PC-9 (cell line): Measurements from ENCODE around the gene LSM10. TPM values are rescaled to one million over a fixed set of nuclear protein-coding genes. Genes with fewer than 3 reads are reported as not detected.

Experiments used
- BruUV-seq: library from RNA; stranded (reverse); fragments of 400-500 nt; replicated peaks from 2 replicates; lab custom pipeline; 2021; lab: Mats Ljungman, UMichigan
- CTCF ChIA-PET: fragments of 300-600 bp; sonication (Branson Sonifier 250); formaldehyde crosslinking; loops from one replicate; lab custom pipeline; 2022; ENCODE audit warnings: antibody characterized with exemption; lab: Charles Lee
- POLR2A ChIA-PET: fragments of 300-600 bp; sonication (Branson Sonifier 250); formaldehyde crosslinking; loops from one replicate; lab custom pipeline; 2022; ENCODE audit warnings: antibody characterized with exemption; ENCODE audit not compliant: unreplicated experiment; lab: Charles Lee
- DNase-seq, 2 experiments: peaks; one replicate each; pipeline versions ENCODE4 v3.0.0 to v3.0.0-alpha.2; 2015 to 2022; ENCODE audit warnings: mixed read lengths in 1 of 2
- H2AFZ ChIP-seq: fragments of 200-600 bp; sonication (generic); 2 replicates; pipeline ENCODE4 v1.8.1; 2017; ENCODE audit warnings: antibody characterized with exemption
- H3F3A ChIP-seq: fragments of 200-600 bp; sonication (generic); 2 replicates; pipeline ENCODE4 v1.8.1; 2017; ENCODE audit warnings: antibody characterized with exemption, mild to moderate bottlenecking, low read depth; ENCODE audit not compliant: insufficient read depth
- H3K27ac ChIP-seq: fragments of 200-600 bp; sonication (generic); 2 replicates; pipeline ENCODE4 v1.6.1; 2016; ENCODE audit warnings: mixed run types
- H3K27me3 ChIP-seq: fragments of 200-600 bp; sonication (generic); 2 replicates; pipeline ENCODE4 v1.6.1; 2016; ENCODE audit warnings: low read depth, mixed run types; ENCODE audit not compliant: insufficient read depth
- H3K36me3 ChIP-seq: fragments of 200-600 bp; sonication (generic); 2 replicates; pipeline ENCODE4 v1.6.1; 2016; ENCODE audit warnings: low read depth, mixed run types
- H3K4me1 ChIP-seq: fragments of 200-600 bp; sonication (generic); replicated peaks from 2 replicates; pipeline ENCODE4 v1.6.1; 2016; ENCODE audit warnings: mixed run types; ENCODE audit not compliant: insufficient read depth
- H3K4me2 ChIP-seq: fragments of 200-600 bp; sonication (generic); 2 replicates; pipeline ENCODE4 v1.6.1; 2017; ENCODE audit warnings: mixed run types
- H3K4me3 ChIP-seq: fragments of 200-600 bp; sonication (generic); 2 replicates; pipeline ENCODE4 v1.6.1; 2016; ENCODE audit warnings: mixed run types
- H3K79me2 ChIP-seq: fragments of 200-600 bp; sonication (generic); 2 replicates; pipeline ENCODE4 v1.6.1; 2017; ENCODE audit warnings: low read depth, mixed run types
- H3K9me2 ChIP-seq: fragments of 200-600 bp; sonication (generic); 2 replicates; pipeline ENCODE4 v1.8.1; 2017; ENCODE audit warnings: mild to moderate bottlenecking; ENCODE audit not compliant: insufficient read depth
- H3K9me3 ChIP-seq: fragments of 200-600 bp; sonication (generic); 2 replicates; pipeline ENCODE4 v1.8.1; 2016; ENCODE audit warnings: low read depth; ENCODE audit not compliant: insufficient read depth
- H4K20me1 ChIP-seq: fragments of 200-600 bp; sonication (generic); 2 replicates; pipeline ENCODE4 v1.8.1; 2017; ENCODE audit not compliant: insufficient read depth
- CTCF ChIP-seq: fragments of 200-600 bp; sonication (generic); conservative IDR thresholded peaks from 2 replicates; pipeline ENCODE4 v1.6.1; 2017; ENCODE audit warnings: mixed run types, antibody characterized with exemption, mild to moderate bottlenecking, moderate library complexity
- EZH2 ChIP-seq: fragments of 200-600 bp; sonication (generic); IDR thresholded peaks from 2 replicates; pipeline ENCODE4 v1.8.0; 2017; ENCODE audit warnings: antibody characterized with exemption, low read depth
- intact Hi-C: fragments of 100-400 bp; cut with micrococcal nuclease; formaldehyde crosslinking; loops from one replicate; pipeline ENCODE4 v1.10.0; 2022; ENCODE audit not compliant: unreplicated experiment
- total RNA-seq: library from RNA; stranded (reverse); gene quantifications from 2 replicates; pipeline ENCODE4 v1.2.3, GENCODE V29; 2021

The LSM10 gene
- total RNA-seq, 1 experiment from 2014 or later, result 39.7 TPM

DNA sequence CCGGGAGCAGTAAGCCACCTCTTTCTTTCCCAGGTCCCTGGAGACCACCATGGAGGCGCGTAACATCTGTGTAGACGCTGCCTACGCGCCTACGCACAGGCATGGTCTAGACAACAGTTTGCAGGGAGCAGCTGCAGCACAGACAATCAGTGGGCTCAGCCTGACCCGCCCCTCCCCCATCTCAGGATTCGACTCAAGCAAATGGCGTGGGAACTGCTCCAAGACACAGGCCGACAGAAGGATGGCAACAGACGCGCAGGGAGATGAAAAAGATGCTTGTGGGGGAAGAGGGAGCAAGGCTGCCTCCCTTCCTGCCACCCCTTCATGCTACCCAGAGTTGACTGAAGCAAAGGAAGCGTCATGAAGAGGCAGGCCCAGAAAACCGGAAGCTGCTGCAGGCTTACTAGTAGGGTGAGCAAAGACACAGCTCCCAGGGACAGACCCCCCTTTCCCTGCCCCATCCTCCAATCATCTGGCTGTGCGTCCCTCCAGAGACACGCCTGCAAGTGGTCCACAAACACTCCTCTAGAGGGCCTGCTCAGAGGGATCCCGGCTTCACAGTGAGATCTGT lies 31.5 kb downstream of the LSM10 start:
- Histone ChIP-seq H2AFZ (no peak overlapping the region), H4K20me1 (peaks cover 17% of the 10 kb centered on the region), H3K4me2 (no peak overlapping the region), H3K36me3 (peaks cover 20% of the 10 kb centered on the region; the same call in 1 of the 2 replicates), H3K9me2 (no peaks in the 10 kb centered on the region), H3K9me3 (no peaks in the 10 kb centered on the region), H3K4me1 (peaks cover 9% of the 10 kb centered on the region; the same call in 1 of the 2 replicates), H3K27ac (no peak overlapping the region), H3K79me2 (peaks cover 63% of the 10 kb centered on the region), H3K27me3 (no peaks in the 10 kb centered on the region), H3F3A (peaks cover 33% of the 10 kb centered on the region; the same call in 1 of the 2 replicates), H3K4me3 (no peak overlapping the region)
- POLR2A ChIA-PET, result no interaction called here
- BruUV-seq, result no TSS peak
- intact Hi-C loops, result no loop called here
- CTCF ChIA-PET, result interaction anchor here (0.6 to 1.0 kb wide), 2 partner anchors 24 to 111 kb away, joined by 4 to 5 read pairs; no protein-coding TSS in a partner anchor
- no peak for DNase-seq
- no peak for TF ChIP-seq EZH2
- no peak for TF ChIP-seq CTCF

DNA sequence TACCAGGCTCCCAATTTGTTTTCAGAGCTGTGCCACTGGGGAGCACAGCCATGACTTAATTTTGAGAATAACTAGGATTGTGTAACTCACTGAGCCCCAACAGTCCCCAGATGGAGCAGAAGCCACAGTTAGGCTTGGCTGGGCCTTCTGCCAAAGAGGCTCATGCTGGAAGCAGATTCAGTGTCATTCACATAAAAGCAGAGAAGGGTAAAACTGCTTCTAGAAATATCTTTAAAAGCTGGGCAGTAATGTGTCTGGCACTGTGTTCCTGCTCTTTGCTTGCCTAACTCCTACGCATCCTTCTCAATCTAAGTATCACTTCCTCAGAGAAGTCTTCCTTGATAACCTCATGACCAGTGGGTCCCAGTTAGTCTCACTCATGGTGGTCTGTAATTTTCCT lies 32.3 kb downstream of the LSM10 start:
- Histone ChIP-seq H3K27ac (no peak overlapping the region), H3K4me3 (no peak overlapping the region), H3F3A (peaks cover 36% of the 10 kb centered on the region), H3K36me3 (peaks cover 20% of the 10 kb centered on the region; the same call in 1 of the 2 replicates), H3K9me2 (no peaks in the 10 kb centered on the region), H3K27me3 (no peaks in the 10 kb centered on the region), H4K20me1 (peaks cover 18% of the 10 kb centered on the region), H3K9me3 (no peaks in the 10 kb centered on the region), H3K79me2 (peaks cover 57% of the 10 kb centered on the region), H3K4me2 (no peak overlapping the region), H2AFZ (no peak overlapping the region), H3K4me1 (peaks cover 14% of the 10 kb centered on the region; the same call in 1 of the 2 replicates)
- ChIA-PET POLR2A (no interaction called here), CTCF (interaction anchor here (1.0 kb wide), 1 partner anchor 23 kb away, joined by 5 read pairs; no protein-coding TSS in a partner anchor)
- intact Hi-C loops, result no loop called here
- BruUV-seq, result no TSS peak
- no peak for DNase-seq
- TF ChIP-seq CTCF (no peak), EZH2 (no peak)

GRCh38 chr1:36359911-36360550 lies 37.7 kb downstream of the LSM10 start:
- Histone ChIP-seq H3K4me2 (no peak overlapping the region), H2AFZ (no peak overlapping the region), H4K20me1 (peaks cover 6% of the 10 kb centered on the region), H3K4me1 (peaks cover 18% of the 10 kb centered on the region), H3F3A (peaks cover 34% of the 10 kb centered on the region), H3K79me2 (peaks cover 22% of the 10 kb centered on the region), H3K9me2 (no peaks in the 10 kb centered on the region), H3K4me3 (no peak overlapping the region), H3K27ac (peak overlapping the region; percentile 38), H3K9me3 (no peaks in the 10 kb centered on the region), H3K27me3 (no peaks in the 10 kb centered on the region), H3K36me3 (peaks cover 20% of the 10 kb centered on the region; the same call in 1 of the 2 replicates)
- POLR2A ChIA-PET, result no interaction called here
- no peak for TF ChIP-seq CTCF
- no peak for TF ChIP-seq EZH2
- peak; percentile 59 to 93 for DNase-seq
- BruUV-seq, result no TSS peak
- intact Hi-C loops, result loop anchor here (10.0 kb wide), 1 partner anchor 1335 kb away; the partner anchor contains the start of gene CDCA8
- CTCF ChIA-PET, result interaction anchor here (0.6 to 1.4 kb wide), 3 partner anchors 8 to 17 kb away, joined by 3 to 5 read pairs (median 4); no protein-coding TSS in a partner anchor
